Measurements from ENCODE around the gene KY. TPM values are rescaled to one million over a fixed set of nuclear protein-coding genes. Genes with fewer than 3 reads are reported as not detected.

KY gene
- total RNA-seq, 1 experiment from 2014 or later = 0.29 TPM

DNA sequence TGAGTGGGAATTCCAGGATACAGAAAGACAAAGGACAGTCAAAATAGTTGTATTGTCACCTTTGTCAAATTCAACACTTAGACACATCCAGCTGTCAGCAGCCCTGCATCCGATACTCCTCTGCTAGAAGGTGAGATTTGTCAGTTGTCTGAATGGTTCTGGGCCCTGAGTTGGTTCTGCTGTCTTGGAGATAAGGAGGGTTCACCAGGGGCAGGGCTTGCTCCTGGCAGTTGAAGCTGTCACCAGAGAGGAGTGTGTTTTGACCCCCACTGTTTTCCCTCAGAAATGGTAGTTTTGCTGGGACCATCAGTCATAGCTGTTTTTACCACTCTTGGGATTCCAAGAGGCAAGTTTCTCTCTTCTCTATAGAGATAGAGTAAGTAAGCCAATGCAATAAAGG, 3.2 kb upstream of the KY start:
- H3K27ac ChIP-seq (ENCODE audit: low read length) = no peak overlapping the region
- no peak for TF ChIP-seq EZH2phosphoT487 (IDR thresholded peaks at IDR 0.05; ENCODE audit: borderline replicate concordance, low read length)
- TF ChIP-seq EZH2 (IDR thresholded peaks at IDR 0.05; ENCODE audit: low read length, unreplicated experiment) = no peak
- TF ChIP-seq, protein P1, sequence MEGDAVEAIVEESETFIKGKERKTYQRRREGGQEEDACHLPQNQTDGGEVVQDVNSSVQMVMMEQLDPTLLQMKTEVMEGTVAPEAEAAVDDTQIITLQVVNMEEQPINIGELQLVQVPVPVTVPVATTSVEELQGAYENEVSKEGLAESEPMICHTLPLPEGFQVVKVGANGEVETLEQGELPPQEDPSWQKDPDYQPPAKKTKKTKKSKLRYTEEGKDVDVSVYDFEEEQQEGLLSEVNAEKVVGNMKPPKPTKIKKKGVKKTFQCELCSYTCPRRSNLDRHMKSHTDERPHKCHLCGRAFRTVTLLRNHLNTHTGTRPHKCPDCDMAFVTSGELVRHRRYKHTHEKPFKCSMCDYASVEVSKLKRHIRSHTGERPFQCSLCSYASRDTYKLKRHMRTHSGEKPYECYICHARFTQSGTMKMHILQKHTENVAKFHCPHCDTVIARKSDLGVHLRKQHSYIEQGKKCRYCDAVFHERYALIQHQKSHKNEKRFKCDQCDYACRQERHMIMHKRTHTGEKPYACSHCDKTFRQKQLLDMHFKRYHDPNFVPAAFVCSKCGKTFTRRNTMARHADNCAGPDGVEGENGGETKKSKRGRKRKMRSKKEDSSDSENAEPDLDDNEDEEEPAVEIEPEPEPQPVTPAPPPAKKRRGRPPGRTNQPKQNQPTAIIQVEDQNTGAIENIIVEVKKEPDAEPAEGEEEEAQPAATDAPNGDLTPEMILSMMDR (conservative IDR thresholded peaks at IDR 0.05; ENCODE audit: low read depth, low read length) = no peak
- ChIA-PET CTCF (no interaction called here), POLR2A (ENCODE audit: unreplicated experiment) (no interaction called here)
- no peaks in the 10 kb centered on the region for H4K20me1 ChIP-seq (ENCODE audit: low read length)
- H3K4me1 ChIP-seq (ENCODE audit: insufficient read depth, low read length) = no peaks in the 10 kb centered on the region
- no TSS peak for BruUV-seq (replicated peaks)
- intact Hi-C loops (cut with micrococcal nuclease) = no loop called here
- DNase-seq (no peak), ATAC-seq (no peak)
- H3K9ac ChIP-seq (ENCODE audit: low read length) = no peak overlapping the region
- no peaks in the 10 kb centered on the region for H3K9me2 ChIP-seq (replicated peaks; ENCODE audit: low read length)
- no peaks in the 10 kb centered on the region for H3K79me2 ChIP-seq (ENCODE audit: low read length)
- no peaks in the 10 kb centered on the region for H3F3A ChIP-seq (ENCODE audit: low read length, unreplicated experiment)
- H3K36me3 ChIP-seq (ENCODE audit: low read depth, low read length) = no peaks in the 10 kb centered on the region
- H3K27me3 ChIP-seq (ENCODE audit: low read length) = peaks cover 26% of the 10 kb centered on the region
- H3K4me2 ChIP-seq (ENCODE audit: low read length) = no peak overlapping the region
- H3K4me3 ChIP-seq (ENCODE audit: low read length) = no peak overlapping the region
- H2AFZ ChIP-seq (ENCODE audit: low read length) = no peak overlapping the region
- no peaks in the 10 kb centered on the region for H3K9me3 ChIP-seq (ENCODE audit: low read length)

DNA sequence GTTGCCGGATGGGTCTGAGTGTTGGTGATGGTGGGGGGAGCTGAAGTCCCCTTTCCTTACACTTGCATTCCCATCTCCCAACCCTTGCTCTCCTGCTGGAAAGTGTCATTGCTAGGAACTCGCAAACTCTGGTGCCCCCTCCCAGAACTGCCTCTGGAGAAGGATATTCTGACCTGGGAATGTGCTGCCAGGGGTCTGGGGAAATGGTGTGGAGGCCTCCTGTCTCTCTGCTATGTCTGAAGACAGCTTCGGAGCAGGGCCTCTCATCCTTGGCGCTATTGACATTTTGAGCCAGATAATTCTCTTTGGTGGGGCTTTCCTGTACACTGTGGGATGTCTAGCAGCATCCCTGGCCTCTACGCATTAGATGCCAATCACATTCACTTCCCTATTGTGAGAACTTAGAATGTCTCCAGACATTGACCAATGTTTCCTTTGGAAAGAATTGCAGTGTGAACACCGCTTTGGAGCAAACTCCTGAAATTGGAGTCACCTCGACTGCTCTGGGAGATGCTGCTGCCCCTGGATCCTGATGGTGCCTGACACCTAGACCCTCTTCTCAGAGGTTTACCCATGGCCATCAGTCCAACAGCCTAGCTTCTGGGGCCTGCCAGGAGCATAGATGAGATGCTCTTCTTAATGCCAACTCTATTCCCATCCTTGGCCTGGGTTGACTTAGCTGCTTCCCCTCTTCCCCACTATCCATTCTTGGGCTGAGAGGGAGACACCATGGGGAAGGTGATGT, 2.2 kb upstream of the KY start:
- intact Hi-C loops (cut with micrococcal nuclease) = no loop called here

DNA sequence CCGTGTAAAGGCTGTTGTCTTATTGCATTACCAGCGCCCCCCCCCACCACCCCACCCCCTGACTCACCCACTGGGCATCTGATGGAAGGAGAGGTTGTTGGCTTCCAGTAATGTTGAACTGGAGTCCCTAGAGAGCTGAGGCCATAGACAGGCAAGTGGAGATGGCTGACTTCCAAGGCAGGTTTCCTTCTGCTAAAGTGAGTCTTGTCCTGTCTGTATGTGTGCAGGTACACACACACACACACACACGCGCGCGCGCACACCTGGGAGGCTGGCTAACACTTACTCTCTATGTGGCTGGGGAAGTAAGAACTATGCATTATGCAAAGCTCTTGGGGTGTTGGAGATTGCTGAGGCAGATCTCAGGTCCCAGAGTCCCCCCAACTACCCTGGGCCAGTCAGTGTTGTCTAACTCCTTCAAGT, 1.6 kb upstream of the KY start:
- CTCF ChIA-PET = no interaction called here
- Histone ChIP-seq H3K4me3 (ENCODE audit: low read length) (no peak overlapping the region), H3K9me3 (ENCODE audit: low read length) (no peaks in the 10 kb centered on the region), H3F3A (ENCODE audit: low read length, unreplicated experiment) (no peaks in the 10 kb centered on the region), H2AFZ (ENCODE audit: low read length) (no peak overlapping the region), H3K4me2 (ENCODE audit: low read length) (no peak overlapping the region), H3K27ac (ENCODE audit: low read length) (no peak overlapping the region), H3K9me2 (replicated peaks; ENCODE audit: low read length) (no peaks in the 10 kb centered on the region), H3K36me3 (ENCODE audit: low read depth, low read length) (no peaks in the 10 kb centered on the region), H3K9ac (ENCODE audit: low read length) (no peak overlapping the region), H4K20me1 (ENCODE audit: low read length) (no peaks in the 10 kb centered on the region), H3K79me2 (ENCODE audit: low read length) (no peaks in the 10 kb centered on the region), H3K4me1 (ENCODE audit: insufficient read depth, low read length) (no peaks in the 10 kb centered on the region), H3K27me3 (ENCODE audit: low read length) (peaks cover 16% of the 10 kb centered on the region)
- intact Hi-C loops (cut with micrococcal nuclease) = no loop called here
- TF ChIP-seq EZH2phosphoT487 (IDR thresholded peaks at IDR 0.05; ENCODE audit: borderline replicate concordance, low read length) (no peak), EZH2 (IDR thresholded peaks at IDR 0.05; ENCODE audit: low read length, unreplicated experiment) (no peak)
- TF ChIP-seq, protein P1 (conservative IDR thresholded peaks at IDR 0.05; ENCODE audit: low read depth, low read length) = no peak
- no TSS peak for BruUV-seq (replicated peaks)
- DNase-seq (no peak), ATAC-seq (no peak)
- POLR2A ChIA-PET (ENCODE audit: unreplicated experiment) = no interaction called here

More for the DNA sequence above, 2.2 kb upstream of the KY start:
- Histone ChIP-seq H3K36me3 (ENCODE audit: low read depth, low read length) (no peaks in the 10 kb centered on the region), H3K27ac (ENCODE audit: low read length) (no peak overlapping the region), H2AFZ (ENCODE audit: low read length) (no peak overlapping the region), H3K27me3 (ENCODE audit: low read length) (peaks cover 16% of the 10 kb centered on the region), H3K9me2 (replicated peaks; ENCODE audit: low read length) (no peaks in the 10 kb centered on the region), H3F3A (ENCODE audit: low read length, unreplicated experiment) (no peaks in the 10 kb centered on the region), H3K9me3 (ENCODE audit: low read length) (no peaks in the 10 kb centered on the region), H3K4me2 (ENCODE audit: low read length) (no peak overlapping the region), H4K20me1 (ENCODE audit: low read length) (no peaks in the 10 kb centered on the region), H3K4me1 (ENCODE audit: insufficient read depth, low read length) (no peaks in the 10 kb centered on the region), H3K9ac (ENCODE audit: low read length) (no peak overlapping the region), H3K4me3 (ENCODE audit: low read length) (no peak overlapping the region), H3K79me2 (ENCODE audit: low read length) (no peaks in the 10 kb centered on the region)
- ChIA-PET CTCF (no interaction called here), POLR2A (ENCODE audit: unreplicated experiment) (no interaction called here)
- no TSS peak for BruUV-seq (replicated peaks)
- ATAC-seq = no peak
- TF ChIP-seq EZH2phosphoT487 (IDR thresholded peaks at IDR 0.05; ENCODE audit: borderline replicate concordance, low read length) = no peak
- TF ChIP-seq, protein P1 (conservative IDR thresholded peaks at IDR 0.05; ENCODE audit: low read depth, low read length) = no peak
- TF ChIP-seq EZH2 (IDR thresholded peaks at IDR 0.05; ENCODE audit: low read length, unreplicated experiment) = no peak
- DNase-seq = no peak
